Subcutaneous abdominal adipose tissue (tissue), 5 donors: ENCODE data around the gene NAA40.
"Not testable (repeated sequence)": the region's sequence is repeated elsewhere in the genome, so short reads cannot be mapped to it uniquely, and the experiment has no call there.

Experiments
- H3K27ac ChIP-seq: one replicate; pipeline ENCODE4 v1.7.0; 2013; ENCODE audit warnings: low read depth, mild to moderate bottlenecking, inconsistent platforms, low read length, moderate library complexity
- H3K27me3 ChIP-seq, 5 donors: one replicate each; pipeline ENCODE4 v1.7.0; 2013; ENCODE audit warnings: low read length in 5 of 5, inconsistent platforms in 1 of 5; ENCODE audit not compliant: control insufficient read depth in 5 of 5, insufficient read depth in 4 of 5
- H3K36me3 ChIP-seq, 5 donors: one replicate each; pipeline ENCODE4 v1.7.0; 2013; ENCODE audit warnings: low read length in 5 of 5; ENCODE audit not compliant: control insufficient read depth in 5 of 5, insufficient read depth in 5 of 5
- H3K4me1 ChIP-seq, 5 donors: one replicate each; pipeline ENCODE4 v1.7.0; 2013; ENCODE audit warnings: low read length in 5 of 5, mild to moderate bottlenecking in 3 of 5, moderate library complexity in 1 of 5; ENCODE audit not compliant: control insufficient read depth in 5 of 5, insufficient read depth in 5 of 5
- H3K4me3 ChIP-seq, 5 donors: one replicate each; pipeline ENCODE4 v1.7.0; 2013; ENCODE audit warnings: low read length in 5 of 5, low read depth in 1 of 5
- H3K9ac ChIP-seq, 5 donors: one replicate each; pipeline ENCODE4 v1.7.0; 2013; ENCODE audit warnings: low read length in 5 of 5, mild to moderate bottlenecking in 4 of 5, moderate library complexity in 3 of 5
- H3K9me3 ChIP-seq, 5 donors: one replicate each; pipeline ENCODE4 v1.7.0; 2013; ENCODE audit warnings: low read length in 5 of 5; ENCODE audit not compliant: control insufficient read depth in 5 of 5
- donor health status: healthy.
- donor health status: healthy.
- donor health status: healthy.
- donor health status: healthy.
- donor health status: healthy.

The NAA40 gene

GRCh38 chr11:63952570-63952969 is 13.8 kb downstream of the NAA40 start:
- H3K27ac ChIP-seq, result no peak overlapping the region
- H3K9me3 ChIP-seq, result no peaks in the 10 kb centered on the region
- H3K9ac ChIP-seq, result no peak overlapping the region
- no peaks in the 10 kb centered on the region for H3K4me1 ChIP-seq
- peaks cover 0 to 42% (median 39%) of the 10 kb centered on the region in 5 donors for H3K36me3 ChIP-seq
- H3K4me3 ChIP-seq, result no peak overlapping the region
- H3K27me3 ChIP-seq, result no peaks in the 10 kb centered on the region

GRCh38 chr11:63958008-63958407 is 19.2 kb downstream of the NAA40 start:
- no peak overlapping the region for H3K27ac ChIP-seq
- H3K27me3 ChIP-seq, result peaks cover 0 to 13% (median 8%) of the 10 kb centered on the region in 5 donors
- H3K9ac ChIP-seq, result no peak overlapping the region
- H3K9me3 ChIP-seq, result no peaks in the 10 kb centered on the region
- no peak overlapping the region for H3K4me3 ChIP-seq
- H3K4me1 ChIP-seq, result peaks cover 0 to 3% (median 0%) of the 10 kb centered on the region in 5 donors
- H3K36me3 ChIP-seq, result peaks cover 0 to 33% (median 30%) of the 10 kb centered on the region in 5 donors

- H3K4me3 ChIP-seq, result no peak overlapping the region
- peaks cover 5 to 13% (median 8%) of the 10 kb centered on the region in 5 donors for H3K27me3 ChIP-seq
- H3K9ac ChIP-seq, result no peak overlapping the region
- no peak overlapping the region for H3K27ac ChIP-seq
- no peaks in the 10 kb centered on the region for H3K9me3 ChIP-seq
- peaks cover 0 to 3% (median 0%) of the 10 kb centered on the region in 5 donors for H3K4me1 ChIP-seq
- H3K36me3 ChIP-seq, result peaks cover 0 to 2% (median 0%) of the 10 kb centered on the region in 5 donors
These were observed 23.0 kb downstream of the NAA40 start for GRCh38 chr11:63961608-63962412.

GRCh38 chr11:63963895-63964294 is 25.1 kb downstream of the NAA40 start:
- H3K9ac ChIP-seq, H3K27ac ChIP-seq, H3K36me3 ChIP-seq, H3K9me3 ChIP-seq, H3K4me1 ChIP-seq, H3K4me3 ChIP-seq: not testable (repeated sequence)
- peaks cover 5 to 13% (median 8%) of the 10 kb centered on the region in 5 donors for H3K27me3 ChIP-seq

- no peak overlapping the region for H3K27ac ChIP-seq
- no peaks in the 10 kb centered on the region for H3K36me3 ChIP-seq
- H3K4me1 ChIP-seq, result peaks cover 0 to under 1% (median 0%) of the 10 kb centered on the region in 5 donors
- H3K9ac ChIP-seq, result no peak overlapping the region
- peaks cover 5 to 10% (median 7%) of the 10 kb centered on the region in 5 donors for H3K27me3 ChIP-seq
- no peak overlapping the region for H3K4me3 ChIP-seq
- no peaks in the 10 kb centered on the region for H3K9me3 ChIP-seq
These were observed 27.6 kb downstream of the NAA40 start for GRCh38 chr11:63966444-63966843.

GRCh38 chr11:63969461-63969860 is 30.7 kb downstream of the NAA40 start:
- Histone ChIP-seq H3K4me1 (peaks cover 0 to 3% (median 0%) of the 10 kb centered on the region in 5 donors), H3K36me3 (no peaks in the 10 kb centered on the region), H3K9ac (no peak overlapping the region), H3K4me3 (no peak overlapping the region), H3K27me3 (peaks cover 0 to 5% (median 0%) of the 10 kb centered on the region in 5 donors), H3K27ac (no peak overlapping the region), H3K9me3 (no peaks in the 10 kb centered on the region)

GRCh38 chr11:63970902-63971301 is 32.1 kb downstream of the NAA40 start:
- Histone ChIP-seq H3K9ac (no peak overlapping the region), H3K9me3 (no peaks in the 10 kb centered on the region), H3K27me3 (no peaks in the 10 kb centered on the region), H3K27ac (no peak overlapping the region), H3K4me3 (no peak overlapping the region), H3K4me1 (peaks cover 0 to 12% (median 10%) of the 10 kb centered on the region in 5 donors), H3K36me3 (no peaks in the 10 kb centered on the region)

- H3K27me3 ChIP-seq, H3K9me3 ChIP-seq, H3K9ac ChIP-seq, H3K27ac ChIP-seq, H3K36me3 ChIP-seq: not testable (repeated sequence)
- Histone ChIP-seq H3K4me1 (peaks cover 0 to 21% (median 19%) of the 10 kb centered on the region in 5 donors), H3K4me3 (peak overlapping the region in 3 of 5 donors; percentile 34 to 94 (median 84))
These were observed 35.1 kb downstream of the NAA40 start for GRCh38 chr11:63973912-63974258.

GRCh38 chr11:63974259-63975143 is 35.7 kb downstream of the NAA40 start, which contains the start of gene COX8A:
Gene COX8A (plus strand): TSS chr11:63974620. CDS start chr11:63974681, 61 bp downstream.
- H3K4me1 ChIP-seq, result peaks cover 0 to 21% (median 19%) of the 10 kb centered on the region in 5 donors
- H3K27me3 ChIP-seq, result no peaks in the 10 kb centered on the region
- peak within 1 kb of the TSS; percentile 48 to 94 (median 89) for H3K9ac ChIP-seq
- H3K27ac ChIP-seq, result peak within 1 kb of the TSS; percentile 96
- peak within 1 kb of the TSS; percentile 68 to 95 (median 84) for H3K4me3 ChIP-seq
- H3K9me3 ChIP-seq, result no peaks in the 10 kb centered on the region
- H3K36me3 ChIP-seq, result peaks cover 0 to 13% (median 10%) of the 10 kb centered on the region in 5 donors
